Myocyte (in vitro differentiated cells): ENCODE measurements around the gene ZSWIM6. TPM values are rescaled to one million over a fixed set of nuclear protein-coding genes. Genes with fewer than 3 reads are reported as not detected.
"Not testable (repeated sequence)": the region's sequence is repeated elsewhere in the genome, so short reads cannot be mapped to it uniquely, and the experiment has no call there.

Experiments
- DNase-seq: peaks from one replicate; pipeline ENCODE4 v3.0.0-alpha.2; 2012; ENCODE audit warnings: low read depth
- total RNA-seq: library from RNA; depleted of rRNA; stranded (reverse); fragments of >200 nt; gene quantifications from 2 replicates; pipeline ENCODE4 v1.2.3, GENCODE V29; 2014

The ZSWIM6 gene
- total RNA-seq, 1 donor from 2014 or later: 9.7 TPM

- no peak for DNase-seq
Measured at GRCh38 chr5:61405511-61406295, 73.6 kb downstream of the ZSWIM6 start.

DNA sequence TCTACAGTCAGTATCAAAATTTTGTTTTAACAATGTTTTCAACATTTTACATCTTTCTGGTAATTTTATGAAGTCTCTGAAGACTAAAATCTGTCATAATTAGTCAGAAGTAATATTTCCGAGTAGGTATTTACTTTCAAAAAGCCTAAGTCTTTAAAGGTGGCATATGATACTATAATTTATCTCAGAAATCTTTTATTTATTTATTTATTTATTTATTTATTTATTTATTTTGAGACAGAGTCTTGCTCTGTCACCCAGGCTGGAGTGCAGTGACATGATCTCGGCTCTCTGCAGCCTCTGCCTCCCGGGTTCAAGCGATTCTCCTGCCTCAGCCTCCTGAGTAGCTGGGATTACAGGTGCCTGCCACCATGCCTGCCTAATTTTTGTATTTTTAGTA is 74.4 kb downstream of the ZSWIM6 start:
- not testable (repeated sequence) for DNase-seq

GRCh38 chr5:61407706-61408270 is 75.7 kb downstream of the ZSWIM6 start:
- DNase-seq: no peak

DNA sequence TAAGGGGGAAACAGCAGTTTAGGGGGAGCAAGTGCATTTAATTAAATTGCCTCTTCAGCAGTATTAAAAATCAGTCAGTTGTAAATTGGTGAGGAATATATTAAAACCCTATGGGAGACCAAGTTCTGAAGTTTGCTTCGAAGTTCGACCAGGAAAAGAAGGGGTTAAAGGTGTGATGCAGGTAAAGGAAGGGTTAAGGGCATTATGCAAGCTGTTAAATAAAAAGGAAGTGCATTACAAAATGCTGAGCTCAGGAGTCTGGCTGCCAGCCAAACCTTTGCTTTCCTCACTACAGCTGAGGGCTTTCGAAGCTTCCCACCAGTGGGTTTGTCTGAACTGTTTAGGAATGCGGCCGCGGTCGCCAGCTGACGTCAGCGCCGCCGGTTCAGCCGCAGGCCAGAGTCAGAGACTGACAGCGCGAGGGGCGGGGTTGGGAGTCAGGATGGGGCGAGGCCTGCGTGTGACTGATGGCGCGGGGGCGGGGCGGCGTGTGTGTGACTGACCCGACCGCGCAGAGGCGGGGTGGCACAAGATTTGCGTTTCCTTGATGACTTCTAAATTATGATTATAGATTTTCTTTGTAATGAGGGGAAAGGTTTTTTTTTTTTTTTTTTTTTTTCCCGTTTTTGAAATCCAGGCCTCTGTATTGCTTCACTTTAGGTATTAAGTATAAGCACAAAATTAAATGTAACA is 76.6 kb downstream of the ZSWIM6 start:
- DNase-seq: peak; percentile 100

DNA sequence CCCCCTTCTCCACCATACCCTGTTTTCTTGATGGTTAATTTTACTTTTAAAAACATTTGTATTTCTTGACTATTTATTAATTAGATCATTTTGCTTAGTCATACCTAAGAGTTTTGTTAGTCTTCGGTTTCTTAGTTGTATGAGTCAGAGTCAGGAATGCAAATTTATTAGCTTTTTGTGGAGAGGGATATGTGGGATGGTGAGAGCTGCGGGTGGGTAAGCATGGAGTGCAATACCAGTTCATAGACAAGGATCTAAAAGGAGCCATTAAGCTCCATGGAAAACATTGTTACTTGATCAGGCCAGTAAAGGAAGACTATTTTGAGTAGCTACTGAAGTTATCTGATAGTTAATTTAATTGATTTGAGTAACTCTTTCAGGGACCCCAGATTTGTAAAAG is 77.5 kb downstream of the ZSWIM6 start:
- peak; percentile 87 for DNase-seq

DNA sequence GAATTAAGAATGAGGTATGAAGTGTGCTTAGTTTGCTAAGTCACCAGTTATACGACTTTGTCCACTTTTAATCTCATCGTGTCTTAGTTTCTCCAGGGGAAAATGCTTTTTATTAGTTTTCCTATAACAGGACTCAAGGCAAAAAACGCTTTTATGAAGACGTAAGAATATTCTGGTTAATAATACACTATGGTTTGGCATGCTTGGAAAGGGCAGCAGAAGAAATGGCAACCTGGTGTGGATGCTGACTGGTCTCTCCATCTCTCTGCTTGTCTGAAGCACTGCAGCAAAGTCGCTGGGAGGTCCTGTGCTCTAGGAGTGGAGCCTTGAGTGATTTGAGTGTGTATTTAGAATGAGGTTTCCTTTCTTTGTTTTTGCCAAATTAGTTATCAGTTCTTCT is 78.8 kb downstream of the ZSWIM6 start:
- DNase-seq: no peak

- DNase-seq: no peak
Measured at GRCh38 chr5:61412361-61412760, 80.3 kb downstream of the ZSWIM6 start.

DNA sequence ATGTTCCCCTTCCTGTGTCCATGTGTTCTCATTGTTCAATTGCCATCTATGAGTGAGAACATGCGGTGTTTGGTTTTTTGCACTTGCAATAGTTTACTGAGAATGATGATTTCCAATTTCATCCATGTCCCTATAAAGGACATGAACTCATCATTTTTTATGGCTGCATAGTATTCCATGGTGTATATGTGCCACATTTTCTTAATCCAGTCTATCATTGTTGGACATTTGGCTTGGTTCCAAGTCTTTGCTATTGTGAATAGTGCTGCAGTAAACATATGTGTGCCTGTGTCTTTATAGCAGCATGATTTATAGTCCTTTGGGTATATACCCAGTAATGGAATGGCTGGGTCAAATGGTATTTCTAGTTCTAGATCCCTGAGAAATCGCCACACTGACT is 81.1 kb downstream of the ZSWIM6 start:
- DNase-seq: not testable (repeated sequence)

DNA sequence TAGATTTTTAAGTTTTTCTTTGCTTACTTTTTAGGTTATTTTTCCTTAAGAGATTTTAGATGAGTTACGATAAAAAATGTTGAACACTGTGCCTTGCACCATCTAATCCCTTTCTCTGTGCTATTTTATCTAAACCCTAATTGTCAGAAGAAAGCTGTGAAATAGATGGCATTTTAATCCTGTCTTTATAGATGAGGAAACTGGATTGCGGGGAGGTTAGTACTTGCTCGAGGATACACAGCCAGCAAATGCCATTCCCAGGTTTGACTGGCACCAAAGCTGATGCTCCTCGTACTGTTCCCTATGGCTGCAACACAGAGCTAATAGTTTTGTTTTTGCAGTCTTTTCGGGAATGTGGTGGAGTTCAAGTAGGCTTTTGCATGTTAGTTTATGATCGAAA is 82.7 kb downstream of the ZSWIM6 start:
- DNase-seq: no peak

DNA sequence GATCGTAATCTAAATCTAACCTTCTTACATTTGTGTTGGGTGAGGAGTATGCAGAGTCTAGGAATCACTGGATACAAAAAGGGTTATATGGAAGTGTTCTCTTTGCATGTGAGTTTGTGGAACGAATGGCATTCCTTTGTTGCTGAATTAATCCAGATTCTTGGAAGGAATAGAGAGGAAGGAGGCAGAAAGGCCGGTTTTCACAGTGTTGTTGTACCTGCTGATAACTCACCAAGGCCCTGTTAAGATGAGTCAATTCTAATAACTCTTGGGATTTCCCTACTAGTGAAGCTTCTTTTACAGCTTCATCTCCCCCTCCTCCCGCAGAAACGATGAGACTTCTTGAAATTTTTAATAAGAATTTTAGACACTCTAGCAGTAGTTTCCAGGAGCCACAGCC is 84.0 kb downstream of the ZSWIM6 start:
- DNase-seq: no peak

DNA sequence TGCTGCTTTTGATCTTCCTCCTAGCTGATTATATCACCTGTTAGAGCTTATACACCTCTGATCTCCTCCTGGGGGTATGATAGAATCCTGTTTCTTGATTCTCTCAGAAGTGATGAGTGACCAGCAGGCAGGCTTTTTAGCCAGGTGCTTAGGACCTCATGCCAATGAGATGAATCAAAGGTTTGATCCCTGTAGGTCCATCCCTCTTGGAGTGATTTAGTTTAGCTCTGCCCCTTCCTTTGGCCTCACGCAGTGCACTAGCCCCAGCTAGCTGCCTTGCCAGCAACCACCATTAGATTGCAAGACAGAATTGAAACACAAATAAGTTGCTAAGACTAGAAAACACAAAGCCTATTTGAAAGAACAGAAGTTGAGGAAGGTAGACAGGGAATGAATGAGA is 84.4 kb downstream of the ZSWIM6 start:
- no peak for DNase-seq

GRCh38 chr5:61417340-61417739 is 85.3 kb downstream of the ZSWIM6 start:
- no peak for DNase-seq

DNA sequence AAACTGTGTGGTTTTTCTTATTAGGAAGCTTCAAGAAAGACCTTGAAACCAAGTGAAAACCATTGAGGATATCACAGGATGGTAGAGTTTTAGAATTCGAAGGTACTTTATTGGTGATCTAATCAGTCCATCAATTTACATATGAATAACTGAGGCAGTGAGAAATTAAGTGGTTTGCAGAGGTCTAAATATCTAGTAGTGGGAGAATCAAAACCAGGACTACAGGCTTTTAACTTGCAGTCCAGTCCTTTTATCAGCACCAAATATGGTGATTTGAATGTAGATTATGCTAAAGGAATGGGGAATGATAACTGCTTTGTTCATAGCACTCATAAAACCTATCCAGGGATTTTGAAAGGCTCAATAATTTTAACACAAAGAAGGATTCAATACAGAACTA is 85.8 kb downstream of the ZSWIM6 start:
- DNase-seq: no peak

- DNase-seq: no peak
Measured at GRCh38 chr5:61419106-61419505, 87.0 kb downstream of the ZSWIM6 start.

- DNase-seq: no peak
Measured at GRCh38 chr5:61420016-61420415, 88.0 kb downstream of the ZSWIM6 start.

DNA sequence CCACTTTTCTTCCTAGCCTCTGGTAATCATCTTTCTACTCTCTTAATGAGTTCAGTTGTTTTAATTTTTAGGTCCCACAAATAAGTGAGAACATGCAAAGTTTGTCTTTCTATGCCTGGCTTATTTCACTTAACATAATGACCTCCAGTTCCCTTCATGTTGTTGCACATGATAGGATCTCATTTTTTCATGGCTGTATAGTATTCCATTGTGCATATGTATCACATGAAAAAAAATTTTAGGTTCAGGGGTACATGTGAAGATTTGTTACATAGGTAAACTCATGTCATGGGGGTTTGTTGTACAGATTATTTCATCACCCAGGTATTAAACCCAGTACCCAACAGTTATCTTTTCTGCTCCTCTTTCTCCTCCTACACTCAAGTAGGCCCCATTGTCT is 89.2 kb downstream of the ZSWIM6 start:
- not testable (repeated sequence) for DNase-seq

- no peak for DNase-seq
Measured at GRCh38 chr5:61423487-61424145, 91.6 kb downstream of the ZSWIM6 start.

GRCh38 chr5:61425918-61426317 is 93.9 kb downstream of the ZSWIM6 start:
- DNase-seq: peak; percentile 22

DNA sequence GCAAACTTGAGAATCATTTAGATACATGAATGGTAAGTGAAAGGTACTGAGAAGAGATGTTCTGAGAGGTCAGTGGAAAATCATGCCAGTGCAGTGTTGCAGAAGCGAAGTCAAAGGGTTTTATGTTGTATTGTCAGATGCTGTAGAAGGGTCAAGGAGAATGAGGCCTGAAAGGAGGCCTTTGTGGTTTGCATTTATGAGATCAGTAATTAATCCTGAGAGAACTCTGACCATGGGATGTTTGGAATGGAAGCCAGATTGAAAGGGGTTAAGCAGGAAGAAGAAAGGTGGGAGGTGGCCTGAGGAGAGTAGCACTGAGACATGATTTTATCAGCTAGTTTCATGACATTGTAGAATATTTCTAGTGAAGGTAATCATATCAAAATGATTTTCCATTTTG is 97.8 kb downstream of the ZSWIM6 start:
- no peak for DNase-seq

- peak; percentile 15 for DNase-seq
Measured at GRCh38 chr5:61431923-61432620, 100.0 kb downstream of the ZSWIM6 start.

DNA sequence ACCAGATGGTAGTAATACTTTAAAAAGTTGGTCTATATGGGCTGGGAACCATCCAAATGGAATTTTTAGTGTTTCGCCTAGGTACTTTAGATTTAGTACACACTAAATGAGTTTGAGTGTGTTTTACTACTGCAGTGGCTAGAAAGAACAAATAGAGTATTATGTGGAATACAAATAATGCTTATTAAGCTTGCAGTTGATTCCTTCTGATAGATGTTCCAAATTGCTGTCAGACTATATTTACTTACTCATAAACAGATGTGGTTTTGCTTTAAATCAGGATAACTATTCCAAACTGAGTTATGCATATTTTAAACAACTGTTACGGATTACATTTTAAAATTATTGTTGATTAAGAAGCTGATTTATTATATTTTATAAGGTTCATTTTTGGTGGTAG is 103.3 kb downstream of the ZSWIM6 start:
- no peak for DNase-seq
